Parathyroid adenoma (tissue), 2 donors: Measurements from ENCODE around the gene PRLH.

ENCODE experiments used
- H2AFZ ChIP-seq: fragments of 300-600 bp; sonication (generic); one replicate; pipeline ENCODE4 v1.7.0; 2017; ENCODE audit warnings: antibody characterized with exemption, mild to moderate bottlenecking
- H3K27ac ChIP-seq: fragments of 300-600 bp; sonication (generic); one replicate; pipeline ENCODE4 v1.7.0; 2017
- H3K27me3 ChIP-seq: fragments of 300-600 bp; sonication (generic); one replicate; pipeline ENCODE4 v1.7.0; 2017; ENCODE audit warnings: low read length; ENCODE audit not compliant: control insufficient read depth, insufficient read depth
- H3K36me3 ChIP-seq: fragments of 300-600 bp; sonication (generic); one replicate; pipeline ENCODE4 v1.7.0; 2017; ENCODE audit warnings: low read length; ENCODE audit not compliant: control insufficient read depth, insufficient read depth
- H3K4me1 ChIP-seq: fragments of 300-600 bp; sonication (generic); one replicate; pipeline ENCODE4 v1.7.0; 2017; ENCODE audit warnings: control low read depth
- H3K4me2 ChIP-seq: fragments of 300-600 bp; sonication (generic); one replicate; pipeline ENCODE4 v1.7.0; 2017; ENCODE audit warnings: low read length
- H3K4me3 ChIP-seq: fragments of 300-600 bp; sonication (generic); one replicate; pipeline ENCODE4 v1.7.0; 2017; ENCODE audit warnings: low read depth, low read length
- H3K79me2 ChIP-seq: fragments of 300-600 bp; sonication (generic); one replicate; pipeline ENCODE4 v1.7.0; 2017; ENCODE audit warnings: control low read depth
- H3K9ac ChIP-seq: fragments of 300-600 bp; sonication (generic); one replicate; pipeline ENCODE4 v1.7.0; 2017; ENCODE audit warnings: mild to moderate bottlenecking
- H3K9me3 ChIP-seq: fragments of 300-600 bp; sonication (generic); one replicate; pipeline ENCODE4 v1.7.0; 2017; ENCODE audit warnings: low read length; ENCODE audit not compliant: control insufficient read depth
- CTCF ChIP-seq: fragments of 300-600 bp; sonication (generic); IDR thresholded peaks from one replicate; pipeline ENCODE4 v1.7.0; 2017; ENCODE audit warnings: antibody characterized with exemption, mild to moderate bottlenecking
- donor health status: primary hyperparathyroidism.

The PRLH gene

GRCh38 chr2:237570776-237571335, 4.5 kb downstream of the PRLH start:
- Histone ChIP-seq H3K79me2 (no peaks in the 10 kb centered on the region), H3K4me2 (no peak overlapping the region), H3K9me3 (no peaks in the 10 kb centered on the region), H3K4me1 (peaks cover 16% of the 10 kb centered on the region), H3K4me3 (no peak overlapping the region), H3K36me3 (no peaks in the 10 kb centered on the region), H3K27me3 (no peaks in the 10 kb centered on the region), H2AFZ (no peak overlapping the region), H3K27ac (no peak overlapping the region), H3K9ac (no peak overlapping the region)
- TF ChIP-seq CTCF = no peak

GRCh38 chr2:237571551-237571950, 5.2 kb downstream of the PRLH start:
- peaks cover 3% of the 10 kb centered on the region for H3K79me2 ChIP-seq
- H3K9ac ChIP-seq = no peak overlapping the region
- peak overlapping the region; percentile 68 for H3K4me2 ChIP-seq
- no peak overlapping the region for H2AFZ ChIP-seq
- no peaks in the 10 kb centered on the region for H3K9me3 ChIP-seq
- no peaks in the 10 kb centered on the region for H3K27me3 ChIP-seq
- H3K27ac ChIP-seq = peak overlapping the region; percentile 68
- peaks cover 16% of the 10 kb centered on the region for H3K4me1 ChIP-seq
- H3K4me3 ChIP-seq = no peak overlapping the region
- no peak for TF ChIP-seq CTCF
- no peaks in the 10 kb centered on the region for H3K36me3 ChIP-seq

GRCh38 chr2:237572021-237572741, 5.8 kb downstream of the PRLH start:
- peak overlapping the region; percentile 68 for H3K27ac ChIP-seq
- H2AFZ ChIP-seq = no peak overlapping the region
- no peak overlapping the region for H3K9ac ChIP-seq
- H3K4me3 ChIP-seq = peak overlapping the region; percentile 31
- peaks cover 6% of the 10 kb centered on the region for H3K79me2 ChIP-seq
- peak; percentile 99 for TF ChIP-seq CTCF
- no peaks in the 10 kb centered on the region for H3K27me3 ChIP-seq
- H3K4me1 ChIP-seq = peaks cover 16% of the 10 kb centered on the region
- no peaks in the 10 kb centered on the region for H3K9me3 ChIP-seq
- H3K36me3 ChIP-seq = no peaks in the 10 kb centered on the region
- H3K4me2 ChIP-seq = peak overlapping the region; percentile 68

- H3K4me2 ChIP-seq = peak overlapping the region; percentile 68
- no peak for TF ChIP-seq CTCF
- H3K4me1 ChIP-seq = peaks cover 16% of the 10 kb centered on the region
- peak overlapping the region; percentile 68 for H3K27ac ChIP-seq
- H3K4me3 ChIP-seq = no peak overlapping the region
- peaks cover 6% of the 10 kb centered on the region for H3K79me2 ChIP-seq
- H3K9me3 ChIP-seq = no peaks in the 10 kb centered on the region
- H3K36me3 ChIP-seq = no peaks in the 10 kb centered on the region
- no peaks in the 10 kb centered on the region for H3K27me3 ChIP-seq
- H2AFZ ChIP-seq = no peak overlapping the region
- no peak overlapping the region for H3K9ac ChIP-seq
These were observed 6.3 kb downstream of the PRLH start for GRCh38 chr2:237572742-237573101.
